ENCODE results near the gene FTO. TPM values are rescaled to one million over a fixed set of nuclear protein-coding genes. Genes with fewer than 3 reads are reported as not detected.

Gene FTO
- total RNA-seq, 1 experiment from 2014 or later, result 55.0 TPM

DNA sequence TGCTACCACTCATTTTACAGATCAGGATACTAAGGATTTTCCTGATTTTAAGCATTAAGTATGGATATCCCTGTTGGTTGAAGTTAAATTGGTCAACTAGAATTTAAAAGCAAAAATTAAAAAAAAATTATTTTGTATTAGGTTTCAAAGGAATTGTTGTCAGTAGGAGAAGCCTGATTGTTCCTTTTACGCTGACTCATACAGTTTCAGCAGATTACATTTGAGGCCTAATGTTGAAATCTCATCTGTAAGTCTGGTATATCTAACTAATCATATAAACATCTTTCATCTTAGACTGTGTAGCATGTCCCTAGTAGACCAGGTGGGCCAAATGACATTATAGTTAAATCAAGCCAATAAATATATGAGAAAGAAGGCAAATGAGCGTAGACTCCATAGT lies 83.5 kb downstream of the FTO start:
- intact Hi-C loops (cut with micrococcal nuclease), result no loop called here
- ChIA-PET CTCF (no interaction called here), POLR2A (no interaction called here)
- peak overlapping the region; percentile 32 for H3K27ac Mint-ChIP-seq (ENCODE audit: low read depth, unreplicated experiment)
- peaks cover 52% of the 10 kb centered on the region for H3K4me1 Mint-ChIP-seq (ENCODE audit: insufficient read depth, unreplicated experiment)
- no TSS peak for BruUV-seq (replicated peaks)
- no peaks in the 10 kb centered on the region for H3K27me3 Mint-ChIP-seq (ENCODE audit: insufficient read depth, unreplicated experiment)
- no peak for DNase-seq (ENCODE audit: unreplicated experiment)
- H3K9me3 Mint-ChIP-seq (ENCODE audit: unreplicated experiment), result no peaks in the 10 kb centered on the region
- H3K4me3 Mint-ChIP-seq (ENCODE audit: unreplicated experiment), result no peak overlapping the region
- TF ChIP-seq, protein P1, sequence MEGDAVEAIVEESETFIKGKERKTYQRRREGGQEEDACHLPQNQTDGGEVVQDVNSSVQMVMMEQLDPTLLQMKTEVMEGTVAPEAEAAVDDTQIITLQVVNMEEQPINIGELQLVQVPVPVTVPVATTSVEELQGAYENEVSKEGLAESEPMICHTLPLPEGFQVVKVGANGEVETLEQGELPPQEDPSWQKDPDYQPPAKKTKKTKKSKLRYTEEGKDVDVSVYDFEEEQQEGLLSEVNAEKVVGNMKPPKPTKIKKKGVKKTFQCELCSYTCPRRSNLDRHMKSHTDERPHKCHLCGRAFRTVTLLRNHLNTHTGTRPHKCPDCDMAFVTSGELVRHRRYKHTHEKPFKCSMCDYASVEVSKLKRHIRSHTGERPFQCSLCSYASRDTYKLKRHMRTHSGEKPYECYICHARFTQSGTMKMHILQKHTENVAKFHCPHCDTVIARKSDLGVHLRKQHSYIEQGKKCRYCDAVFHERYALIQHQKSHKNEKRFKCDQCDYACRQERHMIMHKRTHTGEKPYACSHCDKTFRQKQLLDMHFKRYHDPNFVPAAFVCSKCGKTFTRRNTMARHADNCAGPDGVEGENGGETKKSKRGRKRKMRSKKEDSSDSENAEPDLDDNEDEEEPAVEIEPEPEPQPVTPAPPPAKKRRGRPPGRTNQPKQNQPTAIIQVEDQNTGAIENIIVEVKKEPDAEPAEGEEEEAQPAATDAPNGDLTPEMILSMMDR (IDR thresholded peaks at IDR 0.05; ENCODE audit: unreplicated experiment), result no peak
- H3K36me3 Mint-ChIP-seq (ENCODE audit: insufficient read depth, unreplicated experiment), result peaks cover 17% of the 10 kb centered on the region

DNA sequence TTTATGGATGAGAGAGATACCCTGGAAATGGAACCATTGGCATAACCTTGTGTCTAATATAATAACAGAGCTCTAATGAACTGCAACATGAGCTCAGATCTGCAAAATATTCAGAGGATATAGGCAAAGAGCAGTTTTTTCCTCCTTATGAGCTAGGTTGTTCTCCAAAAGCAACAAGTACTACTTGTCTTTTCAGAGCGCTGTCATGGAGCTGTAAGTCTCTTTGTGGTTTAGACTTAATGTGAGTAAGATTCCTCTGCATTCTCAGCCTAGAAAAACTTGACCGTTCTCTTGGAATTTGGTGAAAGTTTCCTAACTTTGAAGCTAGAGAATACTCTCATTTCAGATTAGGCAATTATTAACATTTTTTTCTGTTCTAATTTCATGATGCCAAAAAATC lies 85.2 kb downstream of the FTO start:
- ChIA-PET CTCF (interaction anchor here (0.9 to 1.0 kb wide), 2 partner anchors 12 to 283 kb away, joined by 3 read pairs; no protein-coding TSS in a partner anchor), POLR2A (interaction anchor here (0.8 to 1.9 kb wide), 6 partner anchors 11 to 58 kb away, joined by 3 to 7 read pairs (median 4); no protein-coding TSS in a partner anchor)
- TF ChIP-seq, protein P1 (IDR thresholded peaks at IDR 0.05; ENCODE audit: unreplicated experiment), result no peak
- H3K27ac Mint-ChIP-seq (ENCODE audit: low read depth, unreplicated experiment), result peak overlapping the region; percentile 32
- intact Hi-C loops (cut with micrococcal nuclease), result no loop called here
- H3K36me3 Mint-ChIP-seq (ENCODE audit: insufficient read depth, unreplicated experiment), result peaks cover 11% of the 10 kb centered on the region
- no peaks in the 10 kb centered on the region for H3K9me3 Mint-ChIP-seq (ENCODE audit: unreplicated experiment)
- no peak overlapping the region for H3K4me3 Mint-ChIP-seq (ENCODE audit: unreplicated experiment)
- DNase-seq (ENCODE audit: unreplicated experiment), result no peak
- no peaks in the 10 kb centered on the region for H3K27me3 Mint-ChIP-seq (ENCODE audit: insufficient read depth, unreplicated experiment)
- peaks cover 46% of the 10 kb centered on the region for H3K4me1 Mint-ChIP-seq (ENCODE audit: insufficient read depth, unreplicated experiment)
- BruUV-seq (replicated peaks), result no TSS peak

DNA sequence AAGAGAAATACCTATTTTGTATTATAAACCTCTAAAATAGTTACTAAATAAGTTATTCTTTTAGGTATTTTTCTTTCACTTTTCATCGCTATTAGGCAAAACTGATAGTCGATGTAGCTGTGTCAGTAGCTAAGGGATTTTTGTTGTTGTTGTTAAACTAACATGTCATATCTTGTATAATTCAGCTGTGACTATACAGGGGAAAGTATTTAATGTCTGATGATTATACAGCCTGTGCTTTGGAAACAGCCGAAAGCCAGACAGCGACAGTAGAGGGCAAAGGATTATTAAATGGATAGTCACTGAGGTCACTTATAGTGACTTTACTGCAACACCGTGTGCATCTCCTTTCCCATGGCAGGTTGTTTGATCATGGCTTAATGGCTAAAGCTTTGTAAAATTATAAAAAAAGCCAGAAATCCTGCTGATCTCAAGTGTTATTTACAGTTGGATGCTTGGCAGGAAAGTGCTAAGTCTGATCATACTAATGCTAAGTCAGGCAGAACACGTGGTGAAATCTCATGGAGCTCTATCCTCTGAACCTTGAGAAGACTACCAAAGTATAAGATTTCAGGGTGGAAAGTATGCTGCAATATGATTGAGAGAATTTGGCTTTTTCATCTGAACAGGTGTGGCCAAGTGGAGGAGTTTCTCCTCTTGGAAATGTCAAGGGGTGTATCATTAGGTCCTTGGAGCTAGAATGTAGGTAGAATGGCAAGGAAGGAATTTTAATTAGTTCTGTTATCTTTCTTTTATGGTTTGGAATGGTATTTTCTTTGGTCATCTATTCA lies 88.4 kb downstream of the FTO start:
- ChIA-PET CTCF (interaction anchor here (0.5 kb wide), 1 partner anchor 77 kb away, joined by 4 read pairs; no protein-coding TSS in a partner anchor), POLR2A (interaction anchor here (0.9 to 2.7 kb wide), 6 partner anchors 8 to 25 kb away, joined by 3 to 13 read pairs (median 4); no protein-coding TSS in a partner anchor)
- H3K4me1 Mint-ChIP-seq (ENCODE audit: insufficient read depth, unreplicated experiment), result peaks cover 30% of the 10 kb centered on the region
- no peak overlapping the region for H3K4me3 Mint-ChIP-seq (ENCODE audit: unreplicated experiment)
- intact Hi-C loops (cut with micrococcal nuclease), result no loop called here
- no peak overlapping the region for H3K27ac Mint-ChIP-seq (ENCODE audit: low read depth, unreplicated experiment)
- no peaks in the 10 kb centered on the region for H3K27me3 Mint-ChIP-seq (ENCODE audit: insufficient read depth, unreplicated experiment)
- H3K36me3 Mint-ChIP-seq (ENCODE audit: insufficient read depth, unreplicated experiment), result no peaks in the 10 kb centered on the region
- no peak for DNase-seq (ENCODE audit: unreplicated experiment)
- no TSS peak for BruUV-seq (replicated peaks)
- no peaks in the 10 kb centered on the region for H3K9me3 Mint-ChIP-seq (ENCODE audit: unreplicated experiment)
- TF ChIP-seq, protein P1 (IDR thresholded peaks at IDR 0.05; ENCODE audit: unreplicated experiment), result no peak

DNA sequence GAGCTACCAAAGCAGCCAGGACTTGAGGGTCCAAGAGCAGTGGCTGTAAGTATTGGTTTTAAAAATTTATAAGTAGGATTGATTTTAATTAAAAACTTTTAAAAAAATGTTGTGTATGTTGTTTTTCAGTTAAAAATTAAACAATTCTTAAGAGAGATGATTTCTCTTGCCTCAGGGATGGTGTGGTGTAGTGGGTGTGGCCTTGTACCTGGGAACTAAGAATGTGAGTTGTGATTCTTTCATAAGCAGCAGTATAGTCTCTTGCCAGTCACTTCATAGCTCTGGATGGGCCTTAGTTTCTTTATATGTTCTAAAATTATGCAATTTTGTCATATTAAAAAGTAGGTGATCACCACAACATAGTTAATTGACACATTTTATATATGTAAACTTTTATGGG lies 99.5 kb downstream of the FTO start:
- Mint-ChIP-seq H3K27ac (ENCODE audit: low read depth, unreplicated experiment) (no peak overlapping the region), H3K36me3 (ENCODE audit: insufficient read depth, unreplicated experiment) (peaks cover 6% of the 10 kb centered on the region), H3K4me3 (ENCODE audit: unreplicated experiment) (no peak overlapping the region), H3K27me3 (ENCODE audit: insufficient read depth, unreplicated experiment) (no peaks in the 10 kb centered on the region), H3K4me1 (ENCODE audit: insufficient read depth, unreplicated experiment) (peaks cover 32% of the 10 kb centered on the region), H3K9me3 (ENCODE audit: unreplicated experiment) (peaks cover 8% of the 10 kb centered on the region)
- TF ChIP-seq, protein P1 (IDR thresholded peaks at IDR 0.05; ENCODE audit: unreplicated experiment), result no peak
- no peak for DNase-seq (ENCODE audit: unreplicated experiment)
- no TSS peak for BruUV-seq (replicated peaks)
- intact Hi-C loops (cut with micrococcal nuclease), result no loop called here
- CTCF ChIA-PET, result no interaction called here
- POLR2A ChIA-PET, result interaction anchor here (1.3 to 1.8 kb wide), 4 partner anchors 10 to 33 kb away, joined by 5 to 10 read pairs (median 6); no protein-coding TSS in a partner anchor

Data from MCF 10A (cell line).